ENCODE data around the gene CENATAC. TPM values are rescaled to one million over a fixed set of nuclear protein-coding genes. Genes with fewer than 3 reads are reported as not detected.

CENATAC gene
- total and polyA plus RNA-seq, 9 of the 15 experiments (the other 6 are each of a cell fraction or from before 2014, with no cell fraction given), result 2.4 to 25.5 (median 13.7) TPM

DNA sequence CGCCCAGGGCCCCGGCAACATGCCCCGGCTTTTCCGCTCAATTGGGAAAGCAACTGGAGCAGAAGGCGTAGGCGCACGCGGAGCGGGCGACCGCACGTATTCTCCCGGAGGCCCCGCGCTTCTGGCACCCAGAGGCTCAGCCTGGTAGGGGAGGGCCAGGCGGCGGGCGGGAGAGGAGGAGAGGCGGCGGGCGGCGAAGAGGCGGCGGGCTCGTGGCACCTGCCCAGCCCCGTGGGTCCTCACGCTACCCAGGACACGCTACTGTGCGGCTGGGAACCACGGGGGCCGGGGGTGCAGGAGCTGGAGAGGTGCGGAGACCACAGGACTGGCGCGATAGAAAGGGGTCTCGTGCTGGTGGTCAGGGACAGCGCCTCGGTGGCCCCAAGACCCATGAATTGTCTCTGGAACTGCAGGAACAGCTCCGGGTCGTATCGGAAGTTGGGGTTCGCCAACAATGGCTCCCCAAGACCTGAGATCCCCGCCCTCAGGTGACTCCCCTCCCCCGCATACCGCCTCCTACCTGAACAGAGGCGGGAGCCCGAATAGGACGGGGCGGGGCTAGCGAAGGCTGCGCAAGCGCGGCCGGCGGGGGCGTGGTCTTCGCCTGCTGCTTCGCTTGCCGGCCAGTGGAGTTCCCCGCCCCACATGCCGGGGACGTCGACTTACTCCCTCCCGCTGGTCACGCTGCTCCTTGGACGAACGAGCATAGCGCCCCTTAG is 32.5 kb downstream of the CENATAC start, which contains the start of gene SLC37A4 (continued):
- TF ChIP-seq, protein P1, sequence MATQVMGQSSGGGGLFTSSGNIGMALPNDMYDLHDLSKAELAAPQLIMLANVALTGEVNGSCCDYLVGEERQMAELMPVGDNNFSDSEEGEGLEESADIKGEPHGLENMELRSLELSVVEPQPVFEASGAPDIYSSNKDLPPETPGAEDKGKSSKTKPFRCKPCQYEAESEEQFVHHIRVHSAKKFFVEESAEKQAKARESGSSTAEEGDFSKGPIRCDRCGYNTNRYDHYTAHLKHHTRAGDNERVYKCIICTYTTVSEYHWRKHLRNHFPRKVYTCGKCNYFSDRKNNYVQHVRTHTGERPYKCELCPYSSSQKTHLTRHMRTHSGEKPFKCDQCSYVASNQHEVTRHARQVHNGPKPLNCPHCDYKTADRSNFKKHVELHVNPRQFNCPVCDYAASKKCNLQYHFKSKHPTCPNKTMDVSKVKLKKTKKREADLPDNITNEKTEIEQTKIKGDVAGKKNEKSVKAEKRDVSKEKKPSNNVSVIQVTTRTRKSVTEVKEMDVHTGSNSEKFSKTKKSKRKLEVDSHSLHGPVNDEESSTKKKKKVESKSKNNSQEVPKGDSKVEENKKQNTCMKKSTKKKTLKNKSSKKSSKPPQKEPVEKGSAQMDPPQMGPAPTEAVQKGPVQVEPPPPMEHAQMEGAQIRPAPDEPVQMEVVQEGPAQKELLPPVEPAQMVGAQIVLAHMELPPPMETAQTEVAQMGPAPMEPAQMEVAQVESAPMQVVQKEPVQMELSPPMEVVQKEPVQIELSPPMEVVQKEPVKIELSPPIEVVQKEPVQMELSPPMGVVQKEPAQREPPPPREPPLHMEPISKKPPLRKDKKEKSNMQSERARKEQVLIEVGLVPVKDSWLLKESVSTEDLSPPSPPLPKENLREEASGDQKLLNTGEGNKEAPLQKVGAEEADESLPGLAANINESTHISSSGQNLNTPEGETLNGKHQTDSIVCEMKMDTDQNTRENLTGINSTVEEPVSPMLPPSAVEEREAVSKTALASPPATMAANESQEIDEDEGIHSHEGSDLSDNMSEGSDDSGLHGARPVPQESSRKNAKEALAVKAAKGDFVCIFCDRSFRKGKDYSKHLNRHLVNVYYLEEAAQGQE (IDR thresholded peaks at IDR 0.05; ENCODE audit: borderline replicate concordance), result peak; percentile 43; the same call in 1 of the 2 replicates
- TF ChIP-seq, protein P1 (CRISPR knock-in tag; IDR thresholded peaks at IDR 0.05; ENCODE audit: low read depth), result no peak
- TF ChIP-seq, protein P2, sequence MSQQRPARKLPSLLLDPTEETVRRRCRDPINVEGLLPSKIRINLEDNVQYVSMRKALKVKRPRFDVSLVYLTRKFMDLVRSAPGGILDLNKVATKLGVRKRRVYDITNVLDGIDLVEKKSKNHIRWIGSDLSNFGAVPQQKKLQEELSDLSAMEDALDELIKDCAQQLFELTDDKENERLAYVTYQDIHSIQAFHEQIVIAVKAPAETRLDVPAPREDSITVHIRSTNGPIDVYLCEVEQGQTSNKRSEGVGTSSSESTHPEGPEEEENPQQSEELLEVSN (IDR thresholded peaks at IDR 0.05; ENCODE audit: borderline replicate concordance in 1 of 2, extremely low read depth in 1 of 2, insufficient read depth in 1 of 2, insufficient read length in 1 of 2, low read depth in 1 of 2, low read length in 1 of 2, poor library complexity in 1 of 2, severe bottlenecking in 1 of 2), result peak; percentile 99
- TF ChIP-seq HOXB6 (CRISPR knock-in tag; IDR thresholded peaks at IDR 0.05; ENCODE audit: borderline replicate concordance) (no peak), ETV6 (IDR thresholded peaks at IDR 0.05; ENCODE audit: borderline replicate concordance in 1 of 2, low read depth in 2 of 2, low read length in 1 of 2) (no peak), ETV6 (CRISPR knock-in tag; IDR thresholded peaks at IDR 0.05; ENCODE audit: borderline replicate concordance) (no peak), CCAR2 (IDR thresholded peaks at IDR 0.05; ENCODE audit: low read depth, low read length) (no peak), ZC3H8 (IDR thresholded peaks at IDR 0.05) (no peak), NFXL1 (CRISPR knock-in tag; IDR thresholded peaks at IDR 0.05) (no peak)
- TF ChIP-seq, protein P3, sequence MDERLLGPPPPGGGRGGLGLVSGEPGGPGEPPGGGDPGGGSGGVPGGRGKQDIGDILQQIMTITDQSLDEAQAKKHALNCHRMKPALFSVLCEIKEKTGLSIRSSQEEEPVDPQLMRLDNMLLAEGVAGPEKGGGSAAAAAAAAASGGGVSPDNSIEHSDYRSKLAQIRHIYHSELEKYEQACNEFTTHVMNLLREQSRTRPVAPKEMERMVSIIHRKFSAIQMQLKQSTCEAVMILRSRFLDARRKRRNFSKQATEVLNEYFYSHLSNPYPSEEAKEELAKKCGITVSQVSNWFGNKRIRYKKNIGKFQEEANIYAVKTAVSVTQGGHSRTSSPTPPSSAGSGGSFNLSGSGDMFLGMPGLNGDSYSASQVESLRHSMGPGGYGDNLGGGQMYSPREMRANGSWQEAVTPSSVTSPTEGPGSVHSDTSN (CRISPR knock-in tag; IDR thresholded peaks at IDR 0.05; ENCODE audit: low read depth), result no peak
- TF ChIP-seq, protein P3 (tag; conservative IDR thresholded peaks at IDR 0.05; ENCODE audit: low read depth), result no peak
